K562 (cell line): ENCODE data around the gene FRMPD1.

Source experiments
- CTCF ChIP-seq, 3 experiments: IDR thresholded peaks in 2 of 3; conservative IDR thresholded peaks in 1 of 3; 2 replicates each; pipeline ENCODE4 v1.5.1; 2011 to 2012; ENCODE audit warnings: low read length in 3 of 3, mild to moderate bottlenecking in 3 of 3, control low read depth in 2 of 3, improper control_type of control experiment in 1 of 3, inconsistent platforms in 1 of 3, low read depth in 1 of 3, mixed read lengths in 1 of 3, moderate library complexity in 1 of 3; ENCODE audit not compliant: insufficient read depth in 2 of 3
- NONO ChIP-seq, 2 experiments: fragments of 200-400 bp in 1 of 2; fragments of 450-650 bp in 1 of 2; formaldehyde crosslinking in 1 of 2; IDR thresholded peaks; 2 replicates each; pipeline ENCODE4 v1.6.1; 2017; ENCODE audit warnings: low read depth in 2 of 2, mild to moderate bottlenecking in 2 of 2, moderate library complexity in 2 of 2, low read length in 1 of 2

DNA sequence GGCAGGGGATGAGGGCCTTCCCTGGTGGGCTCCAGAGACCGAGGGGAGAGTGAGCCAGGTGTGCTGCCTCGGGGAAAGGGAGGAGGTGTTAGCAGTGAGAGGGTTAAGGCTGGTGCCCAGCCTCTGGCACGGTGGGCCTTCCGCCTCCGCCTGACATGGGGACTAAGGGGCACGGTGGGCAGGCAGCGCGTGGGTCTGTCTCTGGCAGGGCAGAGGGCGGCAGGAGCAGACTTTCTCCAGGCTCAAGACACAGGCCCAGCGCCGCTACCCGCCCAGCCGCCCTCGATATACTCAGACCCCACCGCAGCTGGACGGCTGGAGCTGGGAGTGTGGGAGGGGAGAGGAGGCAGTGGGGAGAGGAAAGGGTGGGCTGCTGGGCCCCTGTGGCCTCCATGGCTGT, 14.9 kb upstream of the FRMPD1 start:
- no peak for TF ChIP-seq CTCF (IDR thresholded peaks at IDR 0.05 in 2 of 3, conservative IDR thresholded peaks at IDR 0.05 in 1 of 3; ENCODE audit: insufficient read depth in 2 of 3, low read depth in 1 of 3, low read length in 3 of 3)
- no peak for TF ChIP-seq NONO (IDR thresholded peaks at IDR 0.05; ENCODE audit: low read depth in 2 of 2, low read length in 1 of 2)
